CD4-positive, alpha-beta T cell treated with Interleukin-15 for 4 hours (primary cell): ENCODE measurements around the gene RAB15.

ENCODE experiments used
- DNase-seq: peaks from one replicate; pipeline ENCODE4 v3.0.0-alpha.2; 2020; ENCODE audit warnings: low spot score

The RAB15 gene

GRCh38 chr14:64910847-64911495 is 61.2 kb downstream of the RAB15 start:
- DNase-seq = no peak

GRCh38 chr14:64906022-64906421 is 66.1 kb downstream of the RAB15 start:
- DNase-seq = no peak

GRCh38 chr14:64899958-64900357 is 72.2 kb downstream of the RAB15 start:
- no peak for DNase-seq
